Measurements from ENCODE around the gene CTNNBL1. TPM values are rescaled to one million over a fixed set of nuclear protein-coding genes. Genes with fewer than 3 reads are reported as not detected.

The CTNNBL1 gene
- total RNA-seq, 1 donor from 2014 or later = 41.3 TPM

DNA sequence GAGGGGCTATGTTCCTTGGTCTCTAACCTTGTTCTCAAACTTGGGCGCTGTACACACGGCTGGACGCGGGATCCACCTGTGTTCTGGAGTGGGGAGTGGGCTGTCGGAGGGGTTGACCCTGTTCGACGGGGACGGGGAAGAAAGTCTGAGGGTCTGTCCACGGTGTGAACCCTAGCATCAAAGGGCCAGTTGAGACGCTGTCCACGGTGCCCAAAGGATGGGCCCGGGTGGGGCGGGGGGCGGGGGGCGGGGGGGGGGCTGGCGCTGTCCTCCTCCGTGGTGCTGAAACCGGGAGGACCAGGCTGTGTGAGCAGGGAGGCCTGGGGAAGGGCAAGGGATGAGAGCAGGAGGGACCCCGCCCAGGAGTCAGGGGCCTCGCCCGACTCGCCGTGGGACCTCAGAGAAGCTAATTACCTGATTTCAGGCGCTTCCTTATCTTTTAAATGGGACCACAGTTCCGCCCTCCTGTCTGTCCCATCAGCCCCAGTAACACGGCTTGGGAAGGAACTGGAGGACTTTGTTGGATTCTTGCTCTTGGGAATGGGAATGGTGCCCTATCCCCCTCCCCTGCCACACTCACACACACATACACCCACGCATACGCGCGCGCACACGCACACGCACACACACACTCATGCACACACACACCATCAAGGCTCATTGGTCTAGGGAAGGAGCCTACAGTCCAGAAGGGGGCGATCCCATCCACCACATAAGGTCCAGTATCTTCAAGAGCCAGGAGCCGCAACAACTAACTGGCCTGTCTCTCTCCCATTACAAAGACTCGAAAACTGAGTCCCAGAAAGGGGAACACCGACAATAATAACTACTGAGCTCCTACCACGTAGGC, 208.0 kb downstream of the CTNNBL1 start:
- no peak for DNase-seq (ENCODE audit: low spot score)
- ATAC-seq = peak; percentile 52
- intact Hi-C loops (cut with DNase I) = no loop called here

- intact Hi-C loops (cut with DNase I) = no loop called here
- ATAC-seq (no peak), DNase-seq (ENCODE audit: low spot score) (no peak)
These were observed 208.9 kb downstream of the CTNNBL1 start, which contains the start of gene VSTM2L for GRCh38 chr20:37902504-37903313. VSTM2L (plus strand) TSS chr20:37903127; CDS start chr20:37903351, 224 bp downstream.

- ATAC-seq (no peak), DNase-seq (ENCODE audit: low spot score) (no peak)
- intact Hi-C loops (cut with DNase I) = no loop called here
These were observed 209.6 kb downstream of the CTNNBL1 start for GRCh38 chr20:37903317-37904007.

DNA sequence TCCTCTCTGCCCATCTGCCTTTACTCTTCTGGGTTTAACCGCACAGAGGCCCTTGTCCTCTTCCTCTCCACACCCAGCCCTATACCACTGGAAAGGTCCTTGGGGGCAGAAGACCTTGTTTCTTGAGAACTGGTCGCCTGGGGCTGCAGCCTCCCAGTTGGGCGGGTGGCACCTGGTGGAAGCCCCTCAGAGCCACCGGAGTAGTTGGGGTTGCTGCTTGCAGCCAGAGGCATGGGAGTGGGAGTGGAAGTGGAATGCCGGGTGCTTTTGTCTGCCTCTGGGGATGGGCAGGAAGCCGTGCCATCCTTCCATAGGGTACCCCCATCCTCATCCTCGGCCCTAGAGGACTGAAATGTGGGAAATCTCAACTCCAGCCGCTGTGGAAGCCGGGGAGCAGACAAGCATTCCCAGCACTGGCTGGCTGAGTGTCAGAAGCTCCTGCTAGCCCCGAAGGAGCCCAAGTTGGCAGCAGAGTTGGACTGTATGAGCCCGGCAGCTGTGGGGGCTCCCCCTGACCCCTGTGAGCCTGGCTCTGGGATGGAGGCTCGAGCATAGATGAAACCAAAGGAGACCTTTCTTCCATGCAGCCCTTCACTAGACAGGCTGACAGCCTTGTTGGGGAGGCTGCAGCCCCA, 210.3 kb downstream of the CTNNBL1 start:
- ATAC-seq (no peak), DNase-seq (ENCODE audit: low spot score) (no peak)
- intact Hi-C loops (cut with DNase I) = no loop called here

GRCh38 chr20:37904845-37905373, 211.1 kb downstream of the CTNNBL1 start:
- ATAC-seq (no peak), DNase-seq (ENCODE audit: low spot score) (no peak)
- intact Hi-C loops (cut with DNase I) = no loop called here

GRCh38 chr20:37905671-37906613, 212.1 kb downstream of the CTNNBL1 start:
- no peak for ATAC-seq
- intact Hi-C loops (cut with DNase I) = no loop called here
- DNase-seq (ENCODE audit: low spot score) = no peak

GRCh38 chr20:37907330-37907676, 213.5 kb downstream of the CTNNBL1 start:
- ATAC-seq = no peak
- intact Hi-C loops (cut with DNase I) = no loop called here
- no peak for DNase-seq (ENCODE audit: low spot score)

DNA sequence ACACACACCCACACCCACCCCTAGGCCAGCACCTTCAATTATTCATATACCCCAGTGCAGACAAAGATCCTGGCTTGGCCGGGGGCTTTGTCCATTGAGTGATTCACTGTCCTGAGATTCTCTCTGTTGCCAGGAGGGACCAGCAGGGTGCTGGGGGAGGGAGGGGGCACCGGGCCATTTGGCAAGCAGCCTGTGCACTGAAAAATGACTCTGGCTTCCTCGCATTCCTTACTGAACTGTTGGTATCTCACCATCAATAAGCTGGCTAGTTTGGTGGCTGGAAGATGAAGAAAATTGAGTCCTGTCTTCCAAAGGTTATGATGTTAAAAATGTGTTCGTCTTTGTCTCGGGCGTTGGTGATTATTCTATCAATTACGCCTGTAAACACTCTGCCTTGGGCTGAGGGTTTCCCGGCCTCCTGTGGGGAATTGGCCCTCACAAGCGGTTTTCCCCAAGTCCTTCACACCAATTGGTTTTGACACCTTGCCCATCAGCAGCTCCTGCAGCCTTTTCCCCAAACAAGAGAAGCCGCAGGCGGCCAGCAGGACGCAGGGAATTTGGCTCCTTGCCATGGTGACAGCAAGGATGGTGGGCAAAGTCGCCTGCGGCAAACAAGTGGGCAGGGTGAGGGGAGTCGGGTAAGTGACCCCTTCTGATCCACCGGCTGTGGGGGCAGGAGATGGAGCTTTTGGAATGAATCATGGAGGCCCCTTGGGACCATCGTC, 214.0 kb downstream of the CTNNBL1 start:
- ATAC-seq (no peak), DNase-seq (ENCODE audit: low spot score) (no peak)
- intact Hi-C loops (cut with DNase I) = no loop called here

- ATAC-seq (no peak), DNase-seq (ENCODE audit: low spot score) (no peak)
- intact Hi-C loops (cut with DNase I) = no loop called here
These were observed 217.4 kb downstream of the CTNNBL1 start for GRCh38 chr20:37911261-37911660.

DNA sequence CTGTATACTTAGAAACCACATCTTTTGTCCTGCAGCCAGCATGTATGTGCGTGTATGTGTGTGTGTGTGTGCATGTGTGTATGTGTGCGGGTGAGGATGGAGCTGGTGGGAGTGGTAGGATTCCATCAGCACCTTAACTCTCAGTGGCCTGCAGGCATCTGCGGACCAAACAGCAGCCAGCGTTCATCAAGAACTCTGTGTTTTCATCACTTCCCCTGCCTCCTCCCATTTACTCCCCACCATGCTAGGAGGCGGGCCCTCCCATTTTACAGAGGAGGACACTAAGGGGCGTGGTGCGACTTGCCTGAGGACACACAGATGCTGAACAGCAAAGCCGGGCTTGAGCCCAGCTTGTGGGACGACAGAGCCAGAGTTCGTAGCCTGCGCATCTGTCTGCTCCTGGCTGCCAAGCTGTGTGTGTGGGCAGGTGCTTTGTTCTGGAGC, 218.0 kb downstream of the CTNNBL1 start:
- intact Hi-C loops (cut with DNase I) = no loop called here
- ATAC-seq = peak; percentile 81

GRCh38 chr20:37912874-37913273, 219.0 kb downstream of the CTNNBL1 start:
- ATAC-seq = no peak
- intact Hi-C loops (cut with DNase I) = no loop called here
- no peak for DNase-seq (ENCODE audit: low spot score)

More for the DNA sequence above, 218.0 kb downstream of the CTNNBL1 start:
- DNase-seq (ENCODE audit: low spot score) = no peak

- intact Hi-C loops (cut with DNase I) = no loop called here
- DNase-seq (ENCODE audit: low spot score) = no peak
- ATAC-seq = no peak
These were observed 219.9 kb downstream of the CTNNBL1 start for GRCh38 chr20:37913567-37914366.

DNA sequence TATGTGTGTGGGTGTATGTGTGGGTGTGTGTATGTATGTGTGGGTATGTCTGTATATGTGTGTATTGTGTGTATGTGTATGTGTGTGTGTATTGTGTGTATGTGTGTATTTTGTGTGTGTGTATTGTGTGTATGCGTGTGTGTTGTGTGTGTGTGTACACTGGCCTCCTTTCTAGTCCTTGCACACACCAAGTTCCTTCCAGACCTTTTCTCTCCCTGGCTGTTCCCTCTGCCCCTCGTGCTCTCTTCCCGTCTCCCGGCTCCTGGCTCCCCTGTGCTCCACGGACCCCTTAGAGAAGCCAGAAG, 220.5 kb downstream of the CTNNBL1 start:
- DNase-seq (ENCODE audit: low spot score) = no peak
- intact Hi-C loops (cut with DNase I) = no loop called here
- ATAC-seq = no peak

GRCh38 chr20:37914672-37915433, 221.0 kb downstream of the CTNNBL1 start:
- intact Hi-C loops (cut with DNase I) = no loop called here
- ATAC-seq = peak; percentile 41
- no peak for DNase-seq (ENCODE audit: low spot score)

DNA sequence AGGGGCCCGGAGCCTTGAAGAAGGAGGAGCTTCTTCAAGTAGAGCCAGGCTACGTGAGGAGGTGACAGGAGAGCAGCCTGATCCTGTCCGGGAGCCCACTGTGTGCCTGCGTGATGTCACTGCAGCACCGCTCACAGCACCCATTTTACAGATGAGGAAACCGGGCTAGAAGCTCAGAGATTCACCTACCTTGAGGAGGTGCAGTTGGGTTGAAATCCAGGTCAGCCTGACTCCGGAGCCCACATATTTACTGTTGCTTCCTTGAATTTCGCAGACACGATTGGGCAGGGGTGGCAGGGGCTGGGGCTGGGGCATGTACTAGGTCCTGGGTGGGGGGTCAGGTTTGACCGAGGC, 221.6 kb downstream of the CTNNBL1 start:
- DNase-seq (ENCODE audit: low spot score) (no peak), ATAC-seq (no peak)
- intact Hi-C loops (cut with DNase I) = no loop called here
